ENCODE data around the gene SEC16B. TPM values are rescaled to one million over a fixed set of nuclear protein-coding genes. Genes with fewer than 3 reads are reported as not detected.

The SEC16B gene
- total and polyA plus RNA-seq, 9 of the 15 experiments (the other 6 are each of a cell fraction or from before 2014, with no cell fraction given) = not detected

DNA sequence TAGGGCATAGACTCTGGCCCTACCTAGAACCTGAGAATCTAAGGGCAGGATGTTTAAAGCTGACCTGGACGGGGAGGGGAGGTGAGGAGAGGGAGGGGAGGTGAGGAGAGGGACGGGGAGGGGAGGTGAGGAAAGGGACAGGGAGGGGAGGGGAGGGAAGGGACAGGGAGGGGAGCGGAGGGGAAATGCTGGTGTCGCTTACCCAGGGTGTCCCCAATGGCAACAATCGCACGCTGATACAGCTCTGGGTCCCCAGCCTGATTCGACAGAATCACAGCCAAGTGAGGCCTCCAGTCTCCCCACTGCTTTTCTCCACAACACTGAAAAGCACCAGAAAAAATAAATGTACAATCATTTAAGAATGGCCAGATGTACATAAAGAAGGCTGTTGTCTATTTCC lies 22.2 kb downstream of the SEC16B start (continued):
- TF ChIP-seq MITF (IDR thresholded peaks at IDR 0.05) (no peak), POLR2A (conservative IDR thresholded peaks at IDR 0.05) (no peak), STAT5B (CRISPR knock-in tag; IDR thresholded peaks at IDR 0.05) (no peak), ZFP1 (CRISPR knock-in tag; IDR thresholded peaks at IDR 0.05) (no peak), SAFB2 (IDR thresholded peaks at IDR 0.05; ENCODE audit: borderline replicate concordance, low read depth, low read length, severe bottlenecking) (no peak), THAP7 (CRISPR knock-in tag; IDR thresholded peaks at IDR 0.05) (no peak), ZNF830 (CRISPR knock-in tag; IDR thresholded peaks at IDR 0.05) (no peak)
- TF ChIP-seq, protein P1, sequence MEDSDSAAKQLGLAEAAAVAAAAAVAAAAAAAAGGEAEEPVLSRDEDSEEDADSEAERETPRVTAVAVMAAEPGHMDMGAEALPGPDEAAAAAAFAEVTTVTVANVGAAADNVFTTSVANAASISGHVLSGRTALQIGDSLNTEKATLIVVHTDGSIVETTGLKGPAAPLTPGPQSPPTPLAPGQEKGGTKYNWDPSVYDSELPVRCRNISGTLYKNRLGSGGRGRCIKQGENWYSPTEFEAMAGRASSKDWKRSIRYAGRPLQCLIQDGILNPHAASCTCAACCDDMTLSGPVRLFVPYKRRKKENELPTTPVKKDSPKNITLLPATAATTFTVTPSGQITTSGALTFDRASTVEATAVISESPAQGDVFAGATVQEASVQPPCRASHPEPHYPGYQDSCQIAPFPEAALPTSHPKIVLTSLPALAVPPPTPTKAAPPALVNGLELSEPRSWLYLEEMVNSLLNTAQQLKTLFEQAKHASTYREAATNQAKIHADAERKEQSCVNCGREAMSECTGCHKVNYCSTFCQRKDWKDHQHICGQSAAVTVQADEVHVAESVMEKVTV (CRISPR knock-in tag; IDR thresholded peaks at IDR 0.05) = no peak

Data from K562 (cell line).